SK-N-DZ (cell line): ENCODE results near the gene RPL13. TPM values are rescaled to one million over a fixed set of nuclear protein-coding genes. Genes with fewer than 3 reads are reported as not detected.

Experiments
- DNase-seq: peaks from one replicate; pipeline ENCODE4 v3.0.0-alpha.2; 2015; ENCODE audit warnings: low spot score
- polyA plus RNA-seq, 2 experiments: library from polyadenylated mRNA; depleted of rRNA; stranded (reverse); fragments of >200 nt; gene quantifications; 2 replicates each; pipeline ENCODE4 v1.2.3, GENCODE V29; 2014

The RPL13 gene
- 15,157 and 26,083 TPM in 2 replicates for polyA plus RNA-seq (2014; cell fraction: cytosol; rRNA removed)
- polyA plus RNA-seq (2014; cell fraction: nucleus; rRNA removed): 6,437 and 7,526 TPM in 2 replicates

DNA sequence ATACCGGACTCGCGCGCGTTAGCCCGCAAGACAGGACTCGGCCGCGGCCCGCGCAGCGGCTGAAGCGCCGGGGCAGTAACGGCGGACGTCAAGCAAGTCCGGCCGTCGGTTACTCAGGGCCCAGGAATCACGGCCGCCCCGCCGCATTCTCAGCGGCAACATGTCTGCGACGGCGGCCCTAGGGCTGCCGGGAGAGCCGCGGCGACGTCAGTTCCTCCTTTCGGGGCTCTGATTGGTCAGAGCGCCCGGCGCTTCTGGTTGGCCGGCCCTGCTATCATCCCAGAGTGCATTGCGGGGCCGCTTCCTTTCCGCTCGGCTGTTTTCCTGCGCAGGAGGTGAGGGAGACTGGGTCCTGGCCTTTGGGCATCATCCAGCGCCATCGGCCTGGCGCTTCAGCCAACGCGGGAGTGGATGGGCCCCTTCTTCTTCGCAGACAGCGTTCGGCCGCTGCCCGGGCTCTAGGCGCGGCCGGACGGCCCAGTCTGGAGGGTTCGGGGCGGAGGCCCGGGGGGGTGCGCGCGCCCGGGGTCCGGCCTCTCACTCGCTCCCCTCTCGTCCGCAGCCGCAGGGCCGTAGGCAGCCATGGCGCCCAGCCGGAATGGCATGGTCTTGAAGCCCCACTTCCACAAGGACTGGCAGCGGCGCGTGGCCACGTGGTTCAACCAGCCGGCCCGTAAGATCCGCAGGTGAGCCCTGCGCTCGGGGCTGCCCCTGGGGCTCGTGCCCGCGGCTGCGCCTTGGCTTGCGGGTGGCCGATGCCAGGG lies at the start of gene RPL13:
TSS of gene RPL13 (plus strand) at position 305 of the 764 bp plus-strand sequence. CDS start at position 583, 278 bp downstream.
- peak; percentile 96 for DNase-seq

- no peak for DNase-seq
Observed at GRCh38 chr16:89511374-89511773, 49.1 kb upstream of the RPL13 start.

DNA sequence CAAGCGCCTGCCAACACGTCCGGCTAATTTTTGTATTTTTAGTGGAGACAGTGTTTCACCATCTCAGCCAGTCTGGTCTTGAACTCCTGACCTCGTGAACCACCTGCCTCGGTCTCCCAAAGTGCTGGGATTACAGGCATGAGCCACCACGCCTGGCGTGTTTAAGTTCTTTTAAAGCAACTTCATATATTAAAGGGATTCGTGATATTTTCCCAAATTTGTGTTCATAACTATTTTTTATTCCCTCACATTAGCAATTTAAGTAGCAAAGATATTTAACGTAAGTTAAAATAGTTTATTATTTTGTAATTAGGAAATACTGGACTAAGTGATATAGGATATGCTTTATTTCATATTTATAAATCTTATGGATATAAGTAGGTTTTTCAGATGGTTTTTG lies 48.0 kb upstream of the RPL13 start:
- DNase-seq: no peak

GRCh38 chr16:89517128-89517527 lies 43.4 kb upstream of the RPL13 start:
- DNase-seq: no peak

GRCh38 chr16:89519881-89520280 lies 40.6 kb upstream of the RPL13 start:
- DNase-seq: no peak

DNA sequence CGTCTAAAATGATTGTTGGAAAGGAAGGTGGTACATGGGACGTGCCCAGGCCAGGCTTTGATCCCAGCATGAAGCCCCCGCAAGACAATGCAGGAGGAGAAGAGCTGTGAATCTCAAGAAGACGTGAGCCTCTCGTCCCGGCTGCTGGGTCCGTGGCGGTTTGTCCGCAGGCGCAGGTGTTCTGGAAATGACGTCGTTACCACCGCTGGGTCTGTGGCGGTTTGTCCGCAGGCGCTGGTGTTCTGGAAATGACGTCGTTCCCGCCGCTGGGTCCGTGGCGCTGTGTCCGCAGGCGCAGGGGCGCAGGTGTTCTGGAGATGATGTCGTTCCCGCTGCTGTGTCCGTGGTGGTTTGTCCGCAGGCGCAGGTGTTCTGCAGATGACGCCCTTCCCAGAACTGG lies 38.2 kb upstream of the RPL13 start:
- no peak for DNase-seq

DNA sequence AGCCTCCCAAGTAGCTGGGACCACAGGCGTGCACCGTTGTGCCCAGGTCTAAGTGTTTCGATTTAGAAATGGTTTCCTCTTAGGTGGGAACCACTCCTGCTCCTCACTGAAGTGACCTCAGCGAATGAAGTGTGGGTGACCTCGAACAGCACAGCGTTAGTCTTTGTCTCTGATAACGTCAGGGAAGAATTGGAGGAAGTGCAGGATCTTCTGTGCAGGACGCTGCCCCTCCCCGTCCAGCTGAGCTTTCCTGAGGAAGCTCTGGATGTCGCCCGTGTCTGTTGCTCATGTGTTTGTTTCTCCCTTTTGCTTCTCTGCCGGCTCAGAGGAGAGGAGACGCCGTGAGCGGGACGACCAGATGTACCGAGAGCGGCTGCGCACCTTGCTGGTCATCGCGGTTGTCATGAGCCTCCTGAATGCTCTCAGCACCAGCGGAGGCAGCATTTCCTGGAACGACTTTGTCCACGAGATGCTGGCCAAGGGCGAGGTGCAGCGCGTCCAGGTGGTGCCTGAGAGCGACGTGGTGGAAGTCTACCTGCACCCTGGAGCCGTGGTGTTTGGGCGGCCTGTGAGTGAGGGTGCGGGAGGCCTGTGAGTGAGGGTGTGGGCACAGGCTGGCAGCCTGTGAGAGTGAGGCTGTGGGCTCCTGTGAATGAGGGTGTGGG lies 36.7 kb upstream of the RPL13 start:
- DNase-seq: no peak

GRCh38 chr16:89525146-89525913 lies 35.2 kb upstream of the RPL13 start:
- no peak for DNase-seq

GRCh38 chr16:89529097-89529496 lies 31.4 kb upstream of the RPL13 start:
- no peak for DNase-seq

- no peak for DNase-seq
Observed at GRCh38 chr16:89530401-89531381, 29.8 kb upstream of the RPL13 start.

DNA sequence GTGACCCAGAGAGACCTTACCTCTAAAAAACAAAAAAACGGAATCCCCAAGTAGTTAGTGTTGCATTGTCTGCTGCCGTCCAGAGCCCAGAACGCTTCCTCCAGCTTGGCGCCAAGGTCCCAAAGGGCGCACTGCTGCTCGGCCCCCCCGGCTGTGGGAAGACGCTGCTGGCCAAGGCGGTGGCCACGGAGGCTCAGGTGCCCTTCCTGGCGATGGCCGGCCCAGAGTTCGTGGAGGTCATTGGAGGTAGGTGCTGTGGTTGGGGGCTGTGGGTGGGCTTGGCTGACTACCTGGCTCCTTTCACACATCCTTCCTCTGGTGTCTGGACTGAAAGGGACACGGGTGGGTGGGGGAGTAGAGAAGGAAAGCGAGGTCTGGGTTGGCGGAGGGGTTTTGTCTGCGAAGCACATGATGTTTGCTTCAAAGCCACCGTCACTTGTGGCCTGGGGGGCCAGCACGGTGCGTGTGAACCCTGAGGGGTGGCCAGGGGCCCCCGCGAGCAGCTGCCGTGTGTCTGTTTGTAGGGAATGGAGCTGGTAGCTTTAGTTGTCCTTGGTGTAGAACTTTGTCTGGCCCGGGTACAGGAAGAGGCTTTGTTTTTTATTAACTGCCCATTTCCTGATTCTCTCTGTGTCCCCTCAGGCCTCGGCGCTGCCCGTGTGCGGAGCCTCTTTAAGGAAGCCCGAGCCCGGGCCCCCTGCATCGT lies 28.5 kb upstream of the RPL13 start:
- DNase-seq: no peak

DNA sequence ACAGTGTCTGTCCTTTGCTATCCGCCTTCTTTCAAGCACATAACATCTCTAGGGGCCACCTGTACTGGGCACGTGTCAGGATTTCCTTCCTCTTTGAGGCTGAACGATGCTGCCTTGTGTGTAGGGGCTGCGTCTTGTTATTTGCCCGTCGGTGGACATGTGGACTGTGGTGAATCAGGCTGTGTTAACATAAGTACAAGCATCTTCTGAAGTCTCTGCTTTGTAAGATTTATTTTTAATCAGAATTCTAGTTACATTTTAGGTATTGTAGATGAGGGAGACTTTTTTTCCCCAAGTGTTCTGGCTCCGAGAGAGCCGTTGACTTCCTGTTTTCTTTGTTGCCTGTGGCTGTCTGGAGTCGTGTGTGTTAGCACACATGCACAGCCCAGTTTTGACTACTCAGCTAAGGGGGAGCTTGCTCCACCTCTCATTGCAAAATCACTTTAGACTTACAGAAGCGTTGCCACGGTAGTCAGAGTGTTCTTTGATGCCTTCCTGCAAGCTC lies 26.2 kb upstream of the RPL13 start:
- no peak for DNase-seq

- DNase-seq: no peak
Observed at GRCh38 chr16:89536371-89536770, 24.1 kb upstream of the RPL13 start.

DNA sequence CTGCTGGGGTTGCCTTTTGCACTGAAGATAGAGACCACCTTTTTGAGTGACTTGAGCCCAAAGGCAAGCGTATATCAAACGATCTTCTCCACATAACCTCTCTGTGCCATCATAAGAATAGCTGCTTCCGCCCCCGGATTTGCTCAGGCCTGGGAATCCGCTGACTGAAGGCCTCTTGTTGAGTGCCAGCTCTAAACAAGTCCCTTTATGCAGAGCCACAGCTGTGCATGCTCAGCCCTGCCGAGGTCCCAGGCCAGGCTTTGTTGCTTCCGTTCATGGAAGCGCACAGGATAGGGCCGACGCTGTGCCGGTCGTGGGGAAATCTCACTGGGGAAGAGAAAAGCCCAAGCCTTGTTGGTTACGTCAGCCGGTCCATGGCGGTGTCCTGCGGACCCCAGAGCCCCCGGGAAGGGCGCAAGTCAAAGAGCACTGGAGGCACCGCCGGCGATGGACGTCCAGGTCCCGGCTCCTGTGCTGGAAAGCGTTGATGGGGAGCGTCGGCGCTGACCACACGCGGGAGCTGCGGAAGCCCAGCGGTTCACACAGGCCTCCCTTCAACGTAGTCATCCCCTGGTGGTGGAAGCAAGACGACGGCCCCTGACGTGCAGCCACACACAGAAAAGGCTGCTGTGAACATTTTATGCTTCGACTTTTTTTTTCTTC lies 23.5 kb upstream of the RPL13 start:
- DNase-seq: no peak

DNA sequence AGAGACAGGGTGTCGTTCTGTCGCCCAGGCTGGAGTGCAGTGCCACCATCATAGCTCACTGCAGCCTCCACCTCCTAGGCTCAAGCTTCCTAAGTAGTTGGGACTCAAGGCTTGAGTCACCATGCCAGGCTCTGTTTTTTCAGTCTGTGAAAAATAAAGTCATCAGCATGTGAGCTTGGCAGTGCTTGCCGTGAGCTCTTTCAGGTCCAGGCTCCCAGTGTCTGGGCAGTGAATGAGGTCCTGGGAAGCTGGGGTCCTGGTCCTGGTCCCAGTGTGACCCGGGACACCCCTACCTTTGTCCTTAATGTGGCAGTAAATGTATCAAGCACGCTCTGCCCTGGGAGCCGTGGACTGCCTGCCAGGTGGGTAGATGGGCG lies 22.9 kb upstream of the RPL13 start:
- DNase-seq: no peak

DNA sequence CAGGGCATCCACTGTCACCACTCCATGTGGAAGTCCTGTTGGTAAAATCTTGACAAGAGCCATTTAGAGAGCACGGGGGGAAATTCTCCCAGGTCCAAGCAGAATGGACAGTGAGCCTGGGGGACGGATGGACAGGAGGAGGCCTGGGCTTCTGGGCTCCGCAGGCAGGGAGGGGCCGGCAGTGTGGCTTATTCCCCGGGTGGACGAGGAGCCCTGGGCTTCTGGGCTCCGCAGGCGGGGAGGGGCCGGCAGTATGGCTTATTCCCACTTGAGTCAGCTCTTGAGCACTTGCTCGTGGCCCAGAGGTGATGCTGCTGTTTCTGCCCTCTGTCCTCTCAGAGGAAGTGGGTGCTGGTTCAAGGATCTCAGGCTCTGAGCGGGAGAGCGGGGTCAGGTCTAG lies 22.2 kb upstream of the RPL13 start:
- no peak for DNase-seq

- DNase-seq: no peak
Observed at GRCh38 chr16:89540557-89540956, 19.9 kb upstream of the RPL13 start.

- no peak for DNase-seq
Observed at GRCh38 chr16:89541792-89542191, 18.7 kb upstream of the RPL13 start.

DNA sequence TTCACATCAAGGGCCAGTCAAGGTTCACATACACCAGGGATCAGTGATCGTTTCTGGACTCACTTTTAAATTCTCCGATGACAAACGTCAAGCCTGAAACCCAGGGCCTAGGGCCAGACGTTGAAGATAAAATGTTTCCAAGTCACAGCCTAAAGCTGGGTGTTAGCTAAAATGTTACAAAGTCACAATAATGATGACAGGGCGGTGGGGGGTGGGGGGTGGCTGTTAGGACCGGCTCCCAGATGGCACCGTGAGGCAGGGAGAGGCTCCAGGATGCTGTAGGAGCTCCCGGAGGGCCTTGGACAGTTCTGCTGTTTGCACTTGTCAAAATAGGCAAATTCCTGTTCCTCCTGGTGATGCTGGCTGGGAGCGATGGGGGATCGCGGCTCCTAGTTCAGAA lies 16.4 kb upstream of the RPL13 start:
- no peak for DNase-seq

DNA sequence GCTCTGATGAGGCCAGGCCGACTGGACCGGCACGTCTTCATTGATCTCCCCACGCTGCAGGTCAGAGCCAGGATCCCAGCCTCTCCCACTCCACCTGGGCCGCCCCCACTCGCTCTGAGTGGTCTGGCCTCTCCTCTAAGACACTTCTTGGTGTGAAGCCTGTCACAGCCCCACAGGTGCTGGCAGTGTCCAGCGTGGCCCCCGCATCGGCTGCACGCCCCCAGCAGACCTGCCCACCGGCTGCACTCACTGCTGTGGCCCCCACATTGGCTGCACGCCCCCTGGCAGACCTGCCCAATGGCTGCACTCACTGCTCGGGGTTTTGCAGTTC lies 15.8 kb upstream of the RPL13 start:
- no peak for DNase-seq
